Measurements from ENCODE around the gene MAIP1.

The MAIP1 gene

GRCh38 chr2:199992296-199992695 is 36.9 kb downstream of the MAIP1 start:
- DNase-seq, result no peak

GRCh38 chr2:199994371-199994770 is 39.0 kb downstream of the MAIP1 start:
- no peak for DNase-seq

- DNase-seq, result no peak
Measured at GRCh38 chr2:199994896-199995295, 39.5 kb downstream of the MAIP1 start.

GRCh38 chr2:199997296-199997695 is 41.9 kb downstream of the MAIP1 start:
- DNase-seq, result no peak

- no peak for DNase-seq
Measured at GRCh38 chr2:199999166-199999565, 43.8 kb downstream of the MAIP1 start.

- DNase-seq, result no peak
Measured at GRCh38 chr2:200000444-200001163, 45.2 kb downstream of the MAIP1 start.

GRCh38 chr2:200003444-200003843 is 48.1 kb downstream of the MAIP1 start:
- no peak for DNase-seq

- no peak for DNase-seq
Measured at GRCh38 chr2:200005675-200006074, 50.3 kb downstream of the MAIP1 start.

- no peak for DNase-seq
Measured at GRCh38 chr2:200007306-200007705, 51.9 kb downstream of the MAIP1 start.

- no peak for DNase-seq
Measured at GRCh38 chr2:200012401-200012800, 57.0 kb downstream of the MAIP1 start.

Measured in NCI-H2107 (cell line).